ENCODE measurements around the gene RGS6.

RGS6 gene

DNA sequence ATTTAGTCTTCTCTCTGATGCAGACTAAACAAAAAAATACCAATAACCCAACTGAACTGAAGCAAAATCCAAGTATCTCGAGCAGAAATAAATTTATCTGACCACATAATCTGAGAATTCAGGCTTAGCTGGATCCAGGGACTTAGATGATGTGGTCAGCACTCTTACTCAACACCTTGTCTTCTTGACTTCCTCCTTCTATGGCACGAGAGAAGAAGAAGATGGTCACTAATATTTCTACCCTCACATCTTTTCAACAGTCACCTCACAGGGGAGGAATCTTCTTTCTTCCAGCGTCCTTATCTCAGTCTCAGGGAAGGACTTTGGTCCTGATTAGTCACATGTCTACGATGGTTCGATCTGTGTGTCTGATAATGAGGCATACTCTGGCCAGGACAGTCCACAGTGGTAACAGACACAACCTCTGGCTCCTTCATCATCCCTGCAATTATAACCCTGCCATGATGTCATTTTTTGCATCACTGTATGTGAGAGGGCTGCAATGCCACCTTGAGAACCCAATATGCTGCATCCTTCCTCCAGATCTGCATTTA is 15.8 kb downstream of the RGS6 start:
- no peak for DNase-seq

DNA sequence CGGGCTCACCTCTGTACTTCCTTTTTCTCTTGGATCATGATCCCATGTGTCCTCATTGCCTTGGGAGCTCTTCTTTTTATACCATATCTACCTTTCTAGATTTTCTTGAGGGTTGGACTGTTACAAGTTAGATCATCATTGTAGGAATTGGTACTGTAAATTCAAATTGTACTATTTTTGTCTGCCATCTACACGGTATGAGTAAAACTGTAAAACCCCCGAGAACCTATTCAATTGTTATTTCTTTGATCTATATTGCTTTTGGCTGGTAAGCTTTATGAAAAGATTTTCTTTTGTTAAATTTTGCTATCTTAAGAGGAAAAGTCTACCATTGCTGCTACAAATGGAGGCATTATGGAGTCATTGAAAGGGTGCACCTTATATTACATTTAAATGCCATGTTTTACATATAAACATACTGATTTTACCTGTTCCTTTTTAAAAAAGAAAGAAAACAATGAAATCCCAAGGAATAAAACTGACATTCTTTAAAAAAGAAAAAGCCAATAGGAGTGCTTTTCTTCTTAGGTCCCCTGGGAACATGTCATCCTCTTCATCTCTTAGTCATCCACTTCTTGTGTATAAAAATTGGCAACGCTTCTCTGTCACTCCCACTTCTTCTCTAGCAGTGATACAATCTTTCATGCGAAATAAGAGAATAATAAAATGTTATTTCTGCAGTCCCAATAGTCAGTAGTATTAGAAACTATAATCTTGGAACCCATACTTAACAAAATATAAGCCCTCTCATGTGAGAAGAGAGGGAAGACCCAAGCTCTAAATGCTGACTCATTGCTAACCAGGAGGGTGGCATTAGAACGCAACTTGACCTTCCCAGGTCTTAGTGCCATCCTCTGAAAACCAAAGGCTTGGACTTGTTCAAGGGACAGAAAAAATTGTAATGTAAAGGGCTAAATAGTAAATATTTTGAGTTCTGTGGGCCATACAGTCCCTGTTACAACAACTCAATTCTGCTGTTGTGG is 20.4 kb downstream of the RGS6 start:
- DNase-seq, result no peak

DNA sequence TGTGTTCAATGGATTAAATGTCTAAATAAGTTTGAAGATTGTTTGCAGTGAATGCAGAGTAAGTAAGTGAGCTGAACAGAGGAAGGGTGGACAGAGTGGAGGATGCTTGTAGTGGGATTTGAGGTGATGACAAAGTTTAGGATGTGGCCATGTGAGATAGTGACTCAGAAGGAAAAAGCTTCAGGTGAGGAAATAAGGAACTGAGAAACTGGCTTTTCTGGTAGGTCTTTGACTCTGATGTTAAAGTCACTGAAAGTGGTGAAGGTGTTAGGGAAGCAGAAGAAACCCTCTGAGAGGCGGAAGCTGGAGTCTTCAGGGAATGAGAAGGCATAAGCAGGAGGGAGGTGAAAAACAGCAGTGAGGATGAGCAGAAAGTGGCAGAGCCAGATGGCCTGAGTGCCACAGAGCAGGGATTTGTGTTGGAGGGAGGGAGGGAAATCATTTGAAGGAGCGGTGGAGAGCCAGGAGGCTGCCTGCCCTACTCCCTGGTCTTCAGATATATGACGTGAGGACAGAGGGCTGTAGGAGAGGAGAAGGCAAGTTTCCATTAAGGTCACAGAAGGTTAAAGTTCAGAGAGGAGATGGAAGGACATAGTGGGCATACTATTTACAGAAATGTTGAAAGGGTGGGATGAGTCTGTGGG is 24.8 kb downstream of the RGS6 start:
- no peak for DNase-seq

DNA sequence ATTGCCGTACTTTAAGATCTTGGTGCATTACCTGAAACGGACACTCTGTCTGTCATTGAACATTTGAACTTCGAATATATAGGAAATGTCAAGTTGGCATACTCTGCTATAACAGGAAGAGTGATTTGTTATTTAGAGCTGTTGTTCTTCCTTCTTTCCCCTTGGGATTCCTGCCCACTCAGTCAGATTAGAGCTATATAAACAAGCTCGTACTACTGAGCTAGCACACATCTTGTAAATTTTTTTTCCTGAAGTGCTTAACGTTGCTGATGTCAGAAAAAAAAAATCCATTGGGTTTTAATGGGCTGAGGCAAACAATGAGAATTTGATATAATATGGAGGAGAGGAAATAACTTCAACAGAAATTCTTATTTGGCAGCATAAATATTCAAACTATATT is 26.8 kb downstream of the RGS6 start:
- DNase-seq, result no peak

DNA sequence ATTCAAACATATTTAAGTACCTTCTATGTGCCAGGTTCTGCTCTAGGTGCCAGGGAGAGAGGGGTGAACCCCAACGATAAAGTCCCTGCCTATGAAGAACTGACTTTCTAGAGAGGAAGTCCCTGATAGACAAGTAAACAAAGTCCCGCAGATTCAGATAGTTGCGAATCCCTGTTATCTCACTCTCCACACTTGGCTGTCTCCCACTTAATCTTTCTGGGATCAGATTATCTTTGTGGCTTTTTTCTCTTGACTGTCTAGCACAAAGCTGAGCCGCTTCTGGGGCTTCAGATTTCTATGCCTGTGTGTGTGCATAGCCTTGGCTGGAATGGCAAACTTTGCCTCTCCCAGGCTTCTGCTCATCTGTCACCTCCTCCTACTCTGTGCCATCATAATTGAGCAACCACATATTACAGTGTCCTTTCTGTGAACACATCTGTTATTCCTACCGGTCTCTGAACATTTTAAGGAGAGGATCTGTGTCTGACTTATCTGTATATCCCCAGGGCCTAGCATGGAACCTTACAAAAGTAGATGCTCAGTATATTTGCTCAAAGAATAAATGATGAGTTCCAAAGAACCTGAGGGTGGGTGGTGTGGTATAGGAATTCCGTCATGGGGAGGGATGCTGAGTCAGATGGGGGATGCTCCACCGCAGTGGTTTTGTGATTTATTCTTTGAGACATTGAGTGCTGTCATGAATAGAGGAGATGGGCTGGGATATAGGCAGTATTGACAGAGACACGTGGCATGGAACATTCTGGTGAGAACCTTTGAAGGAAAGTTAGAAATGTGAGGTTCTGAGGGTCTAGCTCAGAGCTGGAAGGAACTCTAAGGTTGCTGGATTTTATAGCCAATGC is 28.5 kb downstream of the RGS6 start:
- no peak for DNase-seq

DNA sequence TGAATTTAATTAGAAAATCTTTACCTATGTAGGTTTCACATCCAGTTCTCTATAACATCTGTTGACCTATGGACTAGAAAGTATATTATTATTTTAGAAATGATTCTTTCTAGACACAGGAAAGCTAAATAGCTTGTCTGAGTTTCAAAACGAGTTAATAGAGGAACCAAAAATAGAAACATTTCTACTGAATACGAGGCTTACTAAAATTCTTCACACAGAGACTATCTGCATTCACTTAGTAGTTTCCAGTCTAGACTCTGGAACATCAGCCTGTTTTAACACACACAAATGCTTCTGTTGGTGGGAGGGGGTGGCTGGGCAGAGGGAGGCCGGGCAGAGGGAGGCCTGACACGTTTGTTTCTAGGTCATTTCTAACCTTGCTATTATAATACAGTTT is 29.7 kb downstream of the RGS6 start:
- no peak for DNase-seq

DNA sequence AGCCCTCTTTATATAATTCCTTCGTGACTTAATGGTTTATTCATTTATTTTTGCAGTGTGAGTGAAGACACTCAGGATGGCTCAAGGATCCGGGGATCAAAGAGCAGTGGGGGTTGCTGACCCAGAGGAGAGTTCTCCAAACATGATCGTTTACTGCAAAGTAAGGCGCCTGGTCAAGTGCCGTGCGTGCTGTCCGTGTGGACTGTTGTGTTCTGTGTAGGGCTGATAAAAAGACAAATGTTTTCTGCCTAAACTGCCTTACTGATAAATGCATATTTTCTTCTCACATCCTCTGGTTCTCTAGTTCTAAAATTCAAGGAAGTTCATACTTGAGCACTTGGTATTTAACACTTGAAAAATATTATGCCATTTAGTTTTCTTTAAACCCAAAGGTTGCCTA is 32.5 kb downstream of the RGS6 start:
- no peak for DNase-seq

DNA sequence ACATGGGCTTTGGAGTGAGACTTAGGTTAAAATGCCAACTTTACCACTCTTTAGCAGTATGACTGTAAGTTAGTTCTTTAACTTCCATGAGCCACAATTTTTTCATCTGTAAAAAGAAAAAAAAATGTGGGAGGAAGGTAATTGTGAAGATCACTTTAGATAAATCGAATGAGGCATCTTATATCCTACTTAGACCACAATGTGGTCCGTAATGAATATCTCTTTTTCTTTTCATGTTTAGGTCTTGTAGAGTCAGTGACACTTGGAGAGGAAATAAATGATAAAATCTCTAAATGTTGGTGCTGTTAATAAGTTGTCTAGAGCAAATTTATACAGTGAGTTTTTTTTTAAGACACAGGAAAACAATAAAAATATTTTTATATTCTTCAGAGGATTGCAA is 34.3 kb downstream of the RGS6 start:
- DNase-seq, result no peak

DNA sequence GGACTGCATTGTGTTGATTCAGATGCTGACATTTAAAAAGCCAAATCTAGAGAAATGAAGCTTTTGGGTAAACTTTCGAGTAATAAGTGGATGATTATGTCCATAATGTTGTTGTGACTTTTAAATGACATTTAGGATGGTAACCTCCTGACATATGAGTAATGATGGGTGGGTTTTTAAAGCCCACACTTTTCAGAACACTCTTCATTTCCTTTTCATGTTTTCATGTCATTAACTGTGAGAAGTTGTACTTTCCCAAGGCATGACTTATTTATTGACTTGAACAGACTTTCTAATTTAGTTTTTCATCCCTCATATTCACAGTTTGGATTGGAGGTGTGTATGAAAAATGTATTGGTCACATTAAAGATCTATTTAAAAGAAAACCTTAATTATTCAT is 35.5 kb downstream of the RGS6 start:
- DNase-seq, result no peak

DNA sequence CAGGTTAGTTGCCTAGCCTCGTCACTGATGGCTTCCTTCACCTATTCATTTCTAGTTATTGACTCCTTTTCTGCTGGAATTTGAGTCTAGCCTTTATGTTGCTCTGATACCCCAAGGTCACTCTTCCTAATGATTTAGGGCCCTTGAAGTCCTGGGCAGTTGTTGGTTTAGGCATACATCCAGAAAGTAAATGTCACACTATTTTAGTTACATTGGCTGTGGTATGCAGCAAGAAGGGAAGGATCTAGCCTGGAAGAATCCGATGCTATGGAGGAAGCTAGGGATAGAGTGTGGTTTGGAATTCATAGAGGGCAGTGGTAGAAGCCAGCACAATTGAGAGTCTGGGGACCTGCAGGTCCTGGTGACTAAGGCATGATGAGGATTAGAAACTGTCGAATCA is 38.0 kb downstream of the RGS6 start:
- DNase-seq, result no peak

DNA sequence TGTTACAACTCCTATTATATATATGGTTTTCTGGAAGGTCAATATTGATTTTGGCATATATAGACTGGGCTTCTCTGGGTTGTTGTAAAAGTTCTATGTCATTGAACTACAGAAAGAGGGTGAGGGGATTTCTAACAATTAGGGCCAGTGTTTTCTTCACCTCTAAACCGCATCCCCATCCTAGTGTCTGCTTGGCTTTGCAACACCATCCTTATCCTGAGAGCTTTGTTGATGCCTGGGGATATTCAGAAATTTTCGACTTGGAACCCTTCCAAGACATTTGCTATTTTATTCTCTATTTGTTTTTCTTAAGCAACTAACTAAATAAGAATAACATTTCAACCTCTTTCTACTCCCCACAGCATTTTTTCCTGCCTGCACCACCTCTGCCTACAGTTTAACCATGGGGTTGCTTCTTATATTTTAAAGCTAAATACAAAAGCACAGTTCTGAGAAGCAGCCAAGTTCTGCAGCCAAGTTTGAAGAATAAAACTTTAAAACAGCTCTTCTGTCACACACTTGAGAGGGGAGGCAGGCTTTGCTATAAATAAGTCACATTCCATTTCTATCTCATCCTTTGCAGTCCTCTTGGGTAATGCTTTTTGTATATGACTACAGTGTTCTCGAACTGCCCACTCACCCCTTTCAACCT is 53.4 kb downstream of the RGS6 start:
- DNase-seq, result no peak

DNA sequence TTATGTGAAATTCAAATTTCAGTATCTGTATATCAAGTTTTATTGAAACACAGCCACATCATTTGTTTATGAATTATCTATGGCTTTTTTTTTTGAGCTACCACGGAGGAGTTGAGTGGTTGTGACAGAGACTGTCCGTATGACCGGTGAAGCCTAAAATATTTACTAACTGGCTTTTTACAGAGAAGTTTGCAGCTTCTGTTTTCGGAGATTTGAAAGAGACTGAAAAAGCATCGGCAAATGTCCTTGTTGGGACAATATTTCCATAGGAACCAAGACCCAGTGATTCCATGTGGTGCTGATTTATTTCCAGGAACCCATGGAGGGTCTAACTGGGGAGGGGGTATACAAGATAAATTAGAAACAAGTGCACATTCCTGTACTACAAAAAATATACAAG is 56.2 kb downstream of the RGS6 start:
- DNase-seq, result no peak

DNA sequence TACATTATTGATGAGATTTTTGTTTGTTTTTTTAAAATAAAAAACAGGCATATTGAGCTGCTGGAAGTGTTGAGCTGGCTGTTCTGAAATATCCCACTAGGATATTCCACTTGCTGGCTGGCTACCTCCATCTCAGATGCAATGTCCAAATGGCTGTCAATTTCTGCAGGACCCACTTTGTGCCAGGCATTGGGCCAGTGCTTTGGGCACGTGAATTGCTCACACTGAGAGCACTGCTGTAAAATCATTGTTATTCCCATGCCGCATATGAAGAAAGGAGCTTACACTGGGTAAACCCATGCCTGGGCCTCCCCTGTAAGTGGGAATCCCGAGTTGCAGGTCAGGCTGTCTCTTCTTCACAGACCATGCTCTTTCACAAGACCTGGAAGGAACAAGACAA is 56.7 kb downstream of the RGS6 start:
- no peak for DNase-seq

DNA sequence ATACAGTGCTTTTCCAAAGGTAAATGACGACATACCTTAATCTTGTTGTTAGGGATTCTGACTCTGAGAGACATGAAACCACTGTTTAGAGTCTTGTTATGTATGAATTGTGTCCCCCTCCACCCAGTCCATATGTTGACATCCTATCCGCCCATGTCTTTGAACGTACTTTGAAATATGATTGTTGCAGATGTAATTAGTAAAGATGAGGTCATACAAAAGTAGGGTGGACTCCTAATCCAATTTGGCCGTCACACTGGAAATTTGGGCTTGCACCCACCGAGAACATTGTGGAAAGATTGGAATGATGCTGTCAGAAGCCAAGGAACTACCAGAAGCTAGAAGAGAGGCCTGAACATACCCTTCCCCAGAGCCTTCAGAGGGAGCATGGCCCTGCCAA is 62.2 kb downstream of the RGS6 start:
- DNase-seq, result no peak

DNA sequence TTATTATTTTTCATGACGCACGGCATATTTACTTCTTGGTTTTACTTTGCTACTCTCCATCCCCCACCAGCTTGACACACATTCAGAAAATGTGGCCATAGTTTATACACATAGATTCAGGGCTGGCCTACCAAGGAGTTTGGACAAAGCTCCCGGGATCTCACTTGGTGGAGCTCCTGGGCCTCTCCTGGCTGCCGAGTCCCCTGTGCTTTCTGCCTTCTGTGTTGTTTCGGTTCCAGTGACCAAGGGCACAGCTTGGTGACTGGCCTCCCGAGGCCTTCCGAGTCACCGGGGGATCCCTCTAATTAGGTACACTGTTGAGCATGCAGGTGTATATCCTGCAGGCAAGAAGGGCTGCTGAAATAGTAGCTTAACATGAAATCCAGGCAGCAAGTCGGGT is 63.5 kb downstream of the RGS6 start:
- DNase-seq, result no peak

DNA sequence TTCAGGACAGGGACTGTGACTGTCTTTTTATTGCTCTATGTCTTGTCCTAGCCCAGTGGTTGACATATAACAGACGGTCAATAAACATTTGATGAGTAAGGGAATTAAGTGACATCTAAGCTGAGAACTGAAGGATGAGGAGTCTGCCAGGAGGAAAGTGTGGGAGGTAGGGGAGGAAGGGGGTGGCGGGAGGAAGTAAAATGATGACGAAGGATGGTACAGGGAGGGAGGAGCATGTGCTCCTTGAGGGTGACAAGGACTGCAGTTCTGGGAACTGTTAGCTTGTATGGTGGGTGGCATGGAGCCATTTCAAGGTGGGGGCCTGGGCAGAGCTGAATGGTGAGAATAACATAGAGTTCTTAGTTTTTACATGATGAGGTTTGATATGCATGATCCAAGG is 64.4 kb downstream of the RGS6 start:
- no peak for DNase-seq

DNA sequence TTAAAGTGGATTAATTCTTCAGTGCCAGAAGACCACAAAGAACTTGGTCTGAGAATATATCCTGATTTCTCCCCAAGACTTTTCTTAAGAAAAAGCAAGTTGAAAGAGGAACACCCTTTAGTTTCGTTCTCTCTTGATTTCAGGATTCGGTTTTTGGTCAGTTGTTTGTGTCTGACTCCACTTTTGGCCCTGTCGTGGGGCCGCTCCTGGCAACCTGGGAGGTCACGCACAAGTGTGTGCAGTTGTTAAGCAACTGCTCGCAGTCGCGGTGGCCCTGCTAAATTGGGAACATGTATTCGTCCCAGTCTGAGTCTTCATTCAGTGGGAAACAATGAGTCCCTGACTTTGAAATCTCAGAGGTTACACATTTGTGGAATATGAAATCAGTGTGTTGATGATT is 68.7 kb downstream of the RGS6 start:
- DNase-seq, result no peak

DNA sequence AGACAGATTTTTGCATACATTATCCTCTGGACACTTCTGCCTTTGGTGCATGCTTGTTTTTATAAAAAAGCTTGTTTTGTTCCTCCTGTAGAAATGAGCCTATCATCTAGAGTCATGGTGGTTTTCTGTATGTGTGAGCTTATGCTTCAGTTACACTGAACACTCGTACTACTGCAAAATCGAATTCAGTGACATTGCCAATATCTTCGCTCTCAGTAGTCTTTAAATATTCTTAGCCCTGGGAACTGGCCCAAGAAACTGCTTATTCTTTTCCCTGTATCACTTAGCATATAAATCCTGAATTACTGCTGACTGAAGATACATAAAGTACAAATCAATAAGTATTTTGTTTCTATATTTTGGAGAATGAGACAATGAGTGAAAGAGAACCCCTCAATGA is 70.5 kb downstream of the RGS6 start:
- no peak for DNase-seq

DNA sequence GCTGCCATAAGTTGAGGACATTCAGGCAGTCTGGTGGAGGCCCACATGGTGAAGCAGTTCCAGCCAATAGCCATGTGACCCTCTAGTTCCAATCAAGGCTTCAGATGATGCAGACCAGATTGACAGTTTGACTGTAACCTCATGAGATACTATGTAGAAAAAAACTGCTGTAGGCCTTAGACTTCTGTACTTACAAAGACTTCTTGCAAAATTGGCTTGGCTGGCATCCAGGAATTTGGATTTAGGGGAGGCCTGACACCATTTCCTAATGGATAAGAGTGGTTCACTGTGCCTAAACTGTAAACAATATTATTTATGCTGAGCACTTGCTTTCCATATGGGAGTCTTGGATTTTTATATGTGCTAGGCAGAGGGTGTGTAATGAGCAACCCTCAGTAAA is 76.4 kb downstream of the RGS6 start:
- DNase-seq, result no peak

DNA sequence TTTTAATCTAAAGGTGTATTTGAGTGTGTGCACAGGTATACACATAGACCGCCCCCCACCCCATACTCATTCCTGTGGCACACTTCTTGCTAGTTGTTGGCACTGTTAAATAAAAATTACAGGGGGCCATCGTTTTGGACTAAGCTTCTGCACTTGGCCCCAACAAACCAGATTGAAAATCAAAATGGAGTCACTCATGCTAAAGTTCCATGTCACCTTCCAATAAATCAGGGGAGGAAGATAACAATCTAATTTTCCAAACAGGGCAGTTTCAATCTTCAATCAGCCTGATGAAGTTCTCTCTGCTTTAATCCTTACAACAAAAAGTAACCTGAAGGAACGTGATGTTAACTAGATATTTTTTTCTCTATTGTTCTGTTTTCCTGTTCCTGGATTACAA is 78.2 kb downstream of the RGS6 start:
- DNase-seq, result no peak

DNA sequence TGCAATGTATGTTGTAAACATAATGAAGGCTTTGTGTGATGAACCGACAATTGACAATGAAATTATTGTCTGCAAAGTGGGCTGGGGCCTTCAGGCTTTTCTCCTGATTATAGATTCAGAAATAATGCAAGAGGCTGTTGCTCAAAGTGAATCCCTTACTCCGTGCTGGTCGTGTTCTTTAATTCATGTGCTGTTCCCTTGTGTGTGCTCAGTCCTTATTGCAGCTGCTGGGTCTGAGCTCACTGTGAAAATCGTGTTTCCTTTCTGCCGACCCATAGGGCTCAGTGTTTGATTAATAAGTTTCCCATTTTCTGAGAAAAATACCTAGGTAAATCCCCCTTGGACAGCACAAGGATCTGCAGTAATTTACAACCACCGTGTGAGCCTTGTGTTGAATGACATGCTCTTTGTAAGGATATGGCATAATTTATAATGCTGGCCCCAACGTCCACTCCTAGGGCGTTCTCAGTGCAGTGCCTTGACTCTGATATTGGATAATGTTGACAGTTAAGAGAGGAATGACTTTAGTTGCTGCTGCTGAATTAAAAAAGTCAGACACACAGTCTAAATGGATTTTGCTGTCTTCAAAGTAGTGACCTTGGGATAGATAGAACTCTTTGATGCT is 81.6 kb downstream of the RGS6 start:
- DNase-seq, result no peak

DNA sequence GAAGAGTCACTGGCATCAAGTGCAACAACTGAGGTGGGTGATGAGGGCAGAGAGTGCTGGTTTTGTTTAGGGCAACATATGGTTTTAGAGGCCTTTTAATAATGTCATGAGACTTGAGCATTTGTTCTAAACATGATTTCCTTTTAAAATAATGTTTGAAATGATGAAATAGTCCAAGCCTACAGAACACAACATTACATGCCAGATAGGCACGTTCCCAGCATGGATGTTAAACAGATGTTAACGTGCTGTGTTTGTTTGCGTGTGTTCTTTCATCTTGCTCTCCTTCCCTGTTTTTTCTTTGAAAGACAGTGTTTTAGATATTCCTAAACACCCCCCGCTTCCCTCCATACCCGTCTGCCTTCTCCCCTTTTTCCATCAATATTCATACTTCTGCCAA is 82.3 kb downstream of the RGS6 start:
- DNase-seq, result no peak

Measured in NCI-H1105 treated with DMSO at 0.1 percent for 48 hours (cell line).